ENCODE results near the gene FFAR4.
"Not testable (repeated sequence)": the region's sequence is repeated elsewhere in the genome, so short reads cannot be mapped to it uniquely, and the experiment has no call there.

The FFAR4 gene

GRCh38 chr10:93566435-93567276 lies at the start of gene FFAR4:
FFAR4 (plus strand) TSS chr10:93566665; CDS start chr10:93566721, 56 bp downstream.
- no peak for TF ChIP-seq CTCF (IDR thresholded peaks at IDR 0.05; ENCODE audit: low read depth, low read length)
- DNase-seq (ENCODE audit: extremely low read depth, low read depth) = no peak

GRCh38 chr10:93518531-93518930 lies 47.9 kb upstream of the FFAR4 start:
- TF ChIP-seq CTCF (IDR thresholded peaks at IDR 0.05; ENCODE audit: low read depth, low read length) = no peak
- no peak for DNase-seq (ENCODE audit: extremely low read depth, low read depth)

- no peak for DNase-seq (ENCODE audit: extremely low read depth, low read depth)
Measured at GRCh38 chr10:93535293-93535692, 31.2 kb upstream of the FFAR4 start.

GRCh38 chr10:93540871-93541270 lies 25.6 kb upstream of the FFAR4 start:
- not testable (repeated sequence) for DNase-seq (ENCODE audit: extremely low read depth, low read depth)

More at GRCh38 chr10:93535293-93535692, 31.2 kb upstream of the FFAR4 start:
- TF ChIP-seq CTCF (IDR thresholded peaks at IDR 0.05; ENCODE audit: low read depth, low read length) = no peak

GRCh38 chr10:93541402-93542357 lies 24.8 kb upstream of the FFAR4 start:
- no peak for DNase-seq (ENCODE audit: extremely low read depth, low read depth)
- TF ChIP-seq CTCF (IDR thresholded peaks at IDR 0.05; ENCODE audit: low read depth, low read length) = peak; percentile 93

- TF ChIP-seq CTCF (IDR thresholded peaks at IDR 0.05; ENCODE audit: low read depth, low read length) = no peak
- no peak for DNase-seq (ENCODE audit: extremely low read depth, low read depth)
Measured at GRCh38 chr10:93542358-93542791, 24.1 kb upstream of the FFAR4 start.

GRCh38 chr10:93546995-93547394 lies 19.5 kb upstream of the FFAR4 start:
- not testable (repeated sequence) for DNase-seq (ENCODE audit: extremely low read depth, low read depth)

- no peak for TF ChIP-seq CTCF (IDR thresholded peaks at IDR 0.05; ENCODE audit: low read depth, low read length)
- DNase-seq (ENCODE audit: extremely low read depth, low read depth) = no peak
Measured at GRCh38 chr10:93547522-93547921, 18.9 kb upstream of the FFAR4 start.

Data from AG09319 (cell line).